KMS-11 (cell line): Measurements from ENCODE around the gene CSAD.

Experiments used
- H2AFZ ChIP-seq: fragments of 200-600 bp; sonication (generic); 2 replicates; pipeline ENCODE4 v1.6.1; 2016; ENCODE audit warnings: antibody characterized with exemption, mixed run types, low read depth
- H3K27ac ChIP-seq: fragments of 200-600 bp; sonication (generic); 2 replicates; pipeline ENCODE4 v1.6.1; 2016; ENCODE audit warnings: mild to moderate bottlenecking, mixed run types
- H3K27me3 ChIP-seq: fragments of 200-600 bp; sonication (generic); 2 replicates; pipeline ENCODE4 v1.6.1; 2017; ENCODE audit warnings: mild to moderate bottlenecking, low read depth, mixed run types, moderate library complexity; ENCODE audit not compliant: insufficient read depth
- H3K36me3 ChIP-seq: fragments of 200-600 bp; sonication (generic); 2 replicates; pipeline ENCODE4 v1.6.1; 2017; ENCODE audit warnings: mild to moderate bottlenecking, mixed run types; ENCODE audit not compliant: insufficient read depth
- H3K4me1 ChIP-seq: fragments of 200-600 bp; sonication (generic); 2 replicates; pipeline ENCODE4 v1.6.1; 2016; ENCODE audit warnings: mild to moderate bottlenecking, low read depth, mixed run types; ENCODE audit not compliant: poor library complexity, severe bottlenecking
- H3K4me2 ChIP-seq: fragments of 200-600 bp; sonication (generic); 2 replicates; pipeline ENCODE4 v1.7.0; 2016; ENCODE audit warnings: mild to moderate bottlenecking, mixed run types
- H3K4me3 ChIP-seq: fragments of 200-600 bp; sonication (generic); IDR thresholded peaks from 2 replicates; pipeline ENCODE4 v1.6.1; 2017; ENCODE audit warnings: low read depth, low read length, mixed read lengths; ENCODE audit not compliant: insufficient read depth
- H3K79me2 ChIP-seq: fragments of 200-600 bp; sonication (generic); 2 replicates; pipeline ENCODE4 v1.6.1; 2016; ENCODE audit warnings: low read depth, mixed run types; ENCODE audit not compliant: insufficient read depth
- H3K9ac ChIP-seq: fragments of 200-600 bp; sonication (generic); 2 replicates; pipeline ENCODE4 v1.6.1; 2016; ENCODE audit warnings: mild to moderate bottlenecking, mixed run types
- H4K20me1 ChIP-seq: fragments of 200-600 bp; sonication (generic); 2 replicates; pipeline ENCODE4 v1.6.1; 2016; ENCODE audit warnings: mild to moderate bottlenecking, mixed run types; ENCODE audit not compliant: insufficient read depth
- TF ChIP-seq, protein P1 (sequence below): fragments of 200-600 bp; sonication (generic); conservative IDR thresholded peaks from 2 replicates; pipeline ENCODE4 v1.6.1; 2017; ENCODE audit warnings: low read depth, mild to moderate bottlenecking, antibody characterized with exemption, low read length, moderate library complexity, mixed read lengths

The CSAD gene

DNA sequence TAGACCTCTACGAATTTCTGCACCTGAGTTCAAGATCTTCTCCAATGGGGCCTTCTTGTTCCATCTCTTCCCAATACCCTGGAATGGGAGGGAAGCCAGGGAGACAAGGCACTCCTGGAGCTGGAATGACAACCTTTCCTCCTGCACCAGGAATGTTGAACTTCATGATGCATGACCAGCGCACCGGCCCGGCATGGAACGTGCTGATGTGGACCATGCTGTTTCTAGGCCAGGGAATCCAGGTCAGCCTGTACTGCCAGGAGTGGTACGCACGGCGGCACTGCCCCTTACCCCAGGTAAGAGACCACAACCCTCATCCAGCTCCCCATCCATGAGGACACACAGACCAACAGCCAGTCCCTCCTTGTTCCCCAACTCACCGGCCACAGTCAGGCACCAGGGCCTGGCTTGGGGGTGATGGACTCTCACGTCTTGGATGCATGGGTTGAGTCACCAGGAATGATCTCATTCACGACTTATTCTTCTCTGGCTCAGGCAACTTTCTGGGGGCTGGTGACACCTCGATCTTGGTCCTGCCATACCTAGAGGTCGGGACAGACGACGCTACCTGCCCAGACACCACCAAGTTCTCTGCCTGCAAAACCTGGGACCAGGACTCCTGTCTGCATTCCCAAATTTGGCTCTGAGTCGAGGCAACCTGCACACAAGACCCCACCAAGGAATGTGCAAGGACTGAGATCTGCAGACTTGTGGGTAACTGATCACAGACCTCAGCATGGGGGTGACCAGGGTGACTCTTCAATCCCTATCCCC, 57.0 kb downstream of the CSAD start:
- TF ChIP-seq, protein P1, sequence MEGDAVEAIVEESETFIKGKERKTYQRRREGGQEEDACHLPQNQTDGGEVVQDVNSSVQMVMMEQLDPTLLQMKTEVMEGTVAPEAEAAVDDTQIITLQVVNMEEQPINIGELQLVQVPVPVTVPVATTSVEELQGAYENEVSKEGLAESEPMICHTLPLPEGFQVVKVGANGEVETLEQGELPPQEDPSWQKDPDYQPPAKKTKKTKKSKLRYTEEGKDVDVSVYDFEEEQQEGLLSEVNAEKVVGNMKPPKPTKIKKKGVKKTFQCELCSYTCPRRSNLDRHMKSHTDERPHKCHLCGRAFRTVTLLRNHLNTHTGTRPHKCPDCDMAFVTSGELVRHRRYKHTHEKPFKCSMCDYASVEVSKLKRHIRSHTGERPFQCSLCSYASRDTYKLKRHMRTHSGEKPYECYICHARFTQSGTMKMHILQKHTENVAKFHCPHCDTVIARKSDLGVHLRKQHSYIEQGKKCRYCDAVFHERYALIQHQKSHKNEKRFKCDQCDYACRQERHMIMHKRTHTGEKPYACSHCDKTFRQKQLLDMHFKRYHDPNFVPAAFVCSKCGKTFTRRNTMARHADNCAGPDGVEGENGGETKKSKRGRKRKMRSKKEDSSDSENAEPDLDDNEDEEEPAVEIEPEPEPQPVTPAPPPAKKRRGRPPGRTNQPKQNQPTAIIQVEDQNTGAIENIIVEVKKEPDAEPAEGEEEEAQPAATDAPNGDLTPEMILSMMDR = no peak
- H3K4me3 ChIP-seq = no peak overlapping the region
- no peaks in the 10 kb centered on the region for H4K20me1 ChIP-seq
- H3K27ac ChIP-seq = no peak overlapping the region
- H3K4me1 ChIP-seq = peaks cover 2% of the 10 kb centered on the region
- no peak overlapping the region for H2AFZ ChIP-seq
- no peak overlapping the region for H3K9ac ChIP-seq
- H3K36me3 ChIP-seq = no peaks in the 10 kb centered on the region
- H3K79me2 ChIP-seq = no peaks in the 10 kb centered on the region
- H3K27me3 ChIP-seq = no peaks in the 10 kb centered on the region
- H3K4me2 ChIP-seq = no peak overlapping the region

DNA sequence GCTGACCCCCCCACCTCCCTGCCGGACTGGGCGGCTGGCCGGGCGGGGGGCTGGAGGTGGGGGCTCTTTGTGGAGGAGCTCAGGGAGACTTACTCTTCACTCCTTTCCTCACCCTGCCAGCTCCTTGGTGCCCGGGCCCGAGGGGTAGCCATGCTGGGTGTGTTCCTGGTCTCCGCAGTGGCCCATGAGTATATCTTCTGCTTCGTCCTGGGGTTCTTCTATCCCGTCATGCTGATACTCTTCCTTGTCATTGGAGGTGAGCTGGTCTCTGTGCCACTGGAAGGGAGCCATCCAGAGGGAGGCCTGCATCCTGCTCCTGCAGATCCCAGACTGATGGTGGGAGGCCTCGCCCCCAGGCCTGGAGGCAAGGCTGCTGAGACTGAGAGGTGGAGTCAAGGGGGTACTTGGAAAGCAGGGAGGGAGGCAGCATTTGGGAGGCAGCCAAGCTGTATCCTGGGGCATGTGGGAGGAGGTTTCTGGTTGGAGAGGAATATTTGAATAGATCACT, 57.7 kb downstream of the CSAD start:
- no peak overlapping the region for H2AFZ ChIP-seq
- H3K4me2 ChIP-seq = no peak overlapping the region
- no peaks in the 10 kb centered on the region for H3K79me2 ChIP-seq
- no peak overlapping the region for H3K4me3 ChIP-seq
- H3K36me3 ChIP-seq = no peaks in the 10 kb centered on the region
- H3K27me3 ChIP-seq = no peaks in the 10 kb centered on the region
- H3K27ac ChIP-seq = no peak overlapping the region
- H4K20me1 ChIP-seq = no peaks in the 10 kb centered on the region
- no peaks in the 10 kb centered on the region for H3K4me1 ChIP-seq
- H3K9ac ChIP-seq = no peak overlapping the region
- TF ChIP-seq, protein P1 = no peak

- Histone ChIP-seq H3K27ac (no peak overlapping the region), H2AFZ (no peak overlapping the region)
These were observed 59.8 kb downstream of the CSAD start for GRCh38 chr12:53120685-53121525.

DNA sequence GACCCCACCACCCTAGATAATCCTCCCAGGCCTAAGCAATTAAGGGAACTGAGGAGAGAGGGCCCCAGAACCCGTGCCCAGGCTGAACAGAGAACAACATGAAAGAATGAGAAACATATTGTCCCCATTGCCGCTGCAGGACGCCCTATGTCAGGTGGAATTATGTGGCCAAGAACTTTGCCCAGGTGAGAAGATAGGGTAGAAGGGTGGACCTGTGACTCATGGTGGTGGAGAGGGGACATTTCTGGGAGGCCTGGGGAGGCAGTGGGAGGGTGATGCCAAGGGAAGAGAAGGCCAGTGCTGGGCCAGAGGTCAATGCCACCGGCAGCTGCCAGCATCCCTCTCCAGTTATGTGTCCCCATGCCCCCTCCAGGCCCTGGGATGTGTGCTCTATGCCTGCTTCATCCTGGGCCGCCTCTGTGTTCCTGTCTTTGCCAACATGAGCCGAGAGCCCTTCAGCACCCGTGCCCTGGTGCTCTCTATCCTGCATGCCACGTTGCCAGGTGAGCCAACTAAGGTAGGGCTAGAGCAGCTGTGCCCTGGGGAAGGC, 61.9 kb downstream of the CSAD start:
- Histone ChIP-seq H3K4me1 (no peaks in the 10 kb centered on the region), H3K4me2 (no peak overlapping the region), H3K4me3 (no peak overlapping the region), H3K9ac (no peak overlapping the region), H3K79me2 (no peaks in the 10 kb centered on the region), H3K36me3 (no peaks in the 10 kb centered on the region), H4K20me1 (no peaks in the 10 kb centered on the region), H3K27ac (no peak overlapping the region), H3K27me3 (no peaks in the 10 kb centered on the region), H2AFZ (no peak overlapping the region)
- TF ChIP-seq, protein P1 = no peak

More at GRCh38 chr12:53120685-53121525, 59.8 kb downstream of the CSAD start:
- H3K79me2 ChIP-seq = no peaks in the 10 kb centered on the region
- H3K4me1 ChIP-seq = no peaks in the 10 kb centered on the region
- no peaks in the 10 kb centered on the region for H4K20me1 ChIP-seq
- no peaks in the 10 kb centered on the region for H3K27me3 ChIP-seq
- H3K36me3 ChIP-seq = no peaks in the 10 kb centered on the region
- TF ChIP-seq, protein P1 = no peak
- no peak overlapping the region for H3K4me3 ChIP-seq
- H3K4me2 ChIP-seq = no peak overlapping the region
- no peak overlapping the region for H3K9ac ChIP-seq
